Measurements from ENCODE around the gene AGFG1.

Gene AGFG1

GRCh38 chr2:227479865-227480475, 8.0 kb downstream of the AGFG1 start:
- Histone ChIP-seq H3K36me3 (ENCODE audit: control insufficient read depth, insufficient read depth, low read length, severe bottlenecking) (no peaks in the 10 kb centered on the region), H3K4me1 (ENCODE audit: control insufficient read depth, insufficient read depth, low read length) (peaks cover 34% of the 10 kb centered on the region), H3K4me3 (ENCODE audit: low read length) (no peak overlapping the region), H3K9me3 (ENCODE audit: control insufficient read depth, low read length) (no peaks in the 10 kb centered on the region), H3K27me3 (replicated peaks; ENCODE audit: control insufficient read depth, insufficient read depth, low read length) (no peaks in the 10 kb centered on the region), H3K9ac (ENCODE audit: low read length) (peak overlapping the region; percentile 36)
- peak; percentile 70 for DNase-seq (ENCODE audit: low read depth)

- Histone ChIP-seq H3K9me3 (ENCODE audit: control insufficient read depth, low read length) (peaks cover 1% of the 10 kb centered on the region), H3K4me1 (ENCODE audit: control insufficient read depth, insufficient read depth, low read length) (peaks cover 30% of the 10 kb centered on the region), H3K9ac (ENCODE audit: low read length) (peak overlapping the region; percentile 33), H3K36me3 (ENCODE audit: control insufficient read depth, insufficient read depth, low read length, severe bottlenecking) (no peaks in the 10 kb centered on the region), H3K4me3 (ENCODE audit: low read length) (no peak overlapping the region), H3K27me3 (replicated peaks; ENCODE audit: control insufficient read depth, insufficient read depth, low read length) (no peaks in the 10 kb centered on the region)
- DNase-seq (ENCODE audit: low read depth), result no peak
These were observed 8.6 kb downstream of the AGFG1 start for GRCh38 chr2:227480528-227480927.

GRCh38 chr2:227482638-227483340, 10.8 kb downstream of the AGFG1 start:
- Histone ChIP-seq H3K4me1 (ENCODE audit: control insufficient read depth, insufficient read depth, low read length) (peaks cover 32% of the 10 kb centered on the region), H3K36me3 (ENCODE audit: control insufficient read depth, insufficient read depth, low read length, severe bottlenecking) (no peaks in the 10 kb centered on the region), H3K9ac (ENCODE audit: low read length) (no peak overlapping the region), H3K27me3 (replicated peaks; ENCODE audit: control insufficient read depth, insufficient read depth, low read length) (no peaks in the 10 kb centered on the region), H3K9me3 (ENCODE audit: control insufficient read depth, low read length) (peaks cover 3% of the 10 kb centered on the region), H3K4me3 (ENCODE audit: low read length) (no peak overlapping the region)
- no peak for DNase-seq (ENCODE audit: low read depth)

- no peak for DNase-seq (ENCODE audit: low read depth)
- Histone ChIP-seq H3K4me1 (ENCODE audit: control insufficient read depth, insufficient read depth, low read length) (peaks cover 32% of the 10 kb centered on the region), H3K9ac (ENCODE audit: low read length) (no peak overlapping the region), H3K36me3 (ENCODE audit: control insufficient read depth, insufficient read depth, low read length, severe bottlenecking) (no peaks in the 10 kb centered on the region), H3K27me3 (replicated peaks; ENCODE audit: control insufficient read depth, insufficient read depth, low read length) (no peaks in the 10 kb centered on the region), H3K9me3 (ENCODE audit: control insufficient read depth, low read length) (peaks cover 3% of the 10 kb centered on the region), H3K4me3 (ENCODE audit: low read length) (no peak overlapping the region)
These were observed 13.5 kb downstream of the AGFG1 start for GRCh38 chr2:227485429-227485828.

- Histone ChIP-seq H3K9me3 (ENCODE audit: control insufficient read depth, low read length) (peaks cover 3% of the 10 kb centered on the region), H3K27me3 (replicated peaks; ENCODE audit: control insufficient read depth, insufficient read depth, low read length) (no peaks in the 10 kb centered on the region), H3K4me1 (ENCODE audit: control insufficient read depth, insufficient read depth, low read length) (peaks cover 27% of the 10 kb centered on the region), H3K36me3 (ENCODE audit: control insufficient read depth, insufficient read depth, low read length, severe bottlenecking) (no peaks in the 10 kb centered on the region), H3K9ac (ENCODE audit: low read length) (no peak overlapping the region), H3K4me3 (ENCODE audit: low read length) (no peak overlapping the region)
- no peak for DNase-seq (ENCODE audit: low read depth)
These were observed 14.7 kb downstream of the AGFG1 start for GRCh38 chr2:227486688-227487087.

- no peak overlapping the region for H3K4me3 ChIP-seq (ENCODE audit: low read length)
- peaks cover 21% of the 10 kb centered on the region for H3K4me1 ChIP-seq (ENCODE audit: control insufficient read depth, insufficient read depth, low read length)
- peaks cover 3% of the 10 kb centered on the region for H3K9me3 ChIP-seq (ENCODE audit: control insufficient read depth, low read length)
- peaks cover under 1% of the 10 kb centered on the region for H3K36me3 ChIP-seq (ENCODE audit: control insufficient read depth, insufficient read depth, low read length, severe bottlenecking)
- H3K9ac ChIP-seq (ENCODE audit: low read length), result no peak overlapping the region
- no peaks in the 10 kb centered on the region for H3K27me3 ChIP-seq (replicated peaks; ENCODE audit: control insufficient read depth, insufficient read depth, low read length)
- DNase-seq (ENCODE audit: low read depth), result no peak
These were observed 16.1 kb downstream of the AGFG1 start for GRCh38 chr2:227488045-227488444.

- Histone ChIP-seq H3K4me1 (ENCODE audit: control insufficient read depth, insufficient read depth, low read length) (peaks cover 14% of the 10 kb centered on the region), H3K4me3 (ENCODE audit: low read length) (no peak overlapping the region), H3K36me3 (ENCODE audit: control insufficient read depth, insufficient read depth, low read length, severe bottlenecking) (peaks cover 31% of the 10 kb centered on the region), H3K9ac (ENCODE audit: low read length) (no peak overlapping the region), H3K27me3 (replicated peaks; ENCODE audit: control insufficient read depth, insufficient read depth, low read length) (no peaks in the 10 kb centered on the region), H3K9me3 (ENCODE audit: control insufficient read depth, low read length) (no peaks in the 10 kb centered on the region)
- DNase-seq (ENCODE audit: low read depth), result no peak
These were observed 19.4 kb downstream of the AGFG1 start for GRCh38 chr2:227491386-227491785.

- Histone ChIP-seq H3K9me3 (ENCODE audit: control insufficient read depth, low read length) (no peaks in the 10 kb centered on the region), H3K4me1 (ENCODE audit: control insufficient read depth, insufficient read depth, low read length) (peaks cover 5% of the 10 kb centered on the region), H3K27me3 (replicated peaks; ENCODE audit: control insufficient read depth, insufficient read depth, low read length) (no peaks in the 10 kb centered on the region), H3K4me3 (ENCODE audit: low read length) (no peak overlapping the region), H3K9ac (ENCODE audit: low read length) (no peak overlapping the region), H3K36me3 (ENCODE audit: control insufficient read depth, insufficient read depth, low read length, severe bottlenecking) (peaks cover 32% of the 10 kb centered on the region)
- DNase-seq (ENCODE audit: low read depth), result no peak
These were observed 21.6 kb downstream of the AGFG1 start for GRCh38 chr2:227493524-227493923.

GRCh38 chr2:227497158-227497557, 25.2 kb downstream of the AGFG1 start:
- no peak for DNase-seq (ENCODE audit: low read depth)
- Histone ChIP-seq H3K27me3 (replicated peaks; ENCODE audit: control insufficient read depth, insufficient read depth, low read length) (no peaks in the 10 kb centered on the region), H3K9ac (ENCODE audit: low read length) (no peak overlapping the region), H3K4me1 (ENCODE audit: control insufficient read depth, insufficient read depth, low read length) (no peaks in the 10 kb centered on the region), H3K4me3 (ENCODE audit: low read length) (no peak overlapping the region), H3K36me3 (ENCODE audit: control insufficient read depth, insufficient read depth, low read length, severe bottlenecking) (peaks cover 37% of the 10 kb centered on the region), H3K9me3 (ENCODE audit: control insufficient read depth, low read length) (no peaks in the 10 kb centered on the region)

GRCh38 chr2:227499627-227500300, 27.8 kb downstream of the AGFG1 start:
- Histone ChIP-seq H3K9me3 (ENCODE audit: control insufficient read depth, low read length) (no peaks in the 10 kb centered on the region), H3K9ac (ENCODE audit: low read length) (no peak overlapping the region), H3K27me3 (replicated peaks; ENCODE audit: control insufficient read depth, insufficient read depth, low read length) (no peaks in the 10 kb centered on the region), H3K4me3 (ENCODE audit: low read length) (no peak overlapping the region), H3K4me1 (ENCODE audit: control insufficient read depth, insufficient read depth, low read length) (peaks cover 21% of the 10 kb centered on the region), H3K36me3 (ENCODE audit: control insufficient read depth, insufficient read depth, low read length, severe bottlenecking) (peaks cover 19% of the 10 kb centered on the region)
- no peak for DNase-seq (ENCODE audit: low read depth)

- Histone ChIP-seq H3K36me3 (ENCODE audit: control insufficient read depth, insufficient read depth, low read length, severe bottlenecking) (peaks cover 14% of the 10 kb centered on the region), H3K4me1 (ENCODE audit: control insufficient read depth, insufficient read depth, low read length) (peaks cover 26% of the 10 kb centered on the region), H3K9ac (ENCODE audit: low read length) (no peak overlapping the region), H3K9me3 (ENCODE audit: control insufficient read depth, low read length) (no peaks in the 10 kb centered on the region), H3K27me3 (replicated peaks; ENCODE audit: control insufficient read depth, insufficient read depth, low read length) (no peaks in the 10 kb centered on the region), H3K4me3 (ENCODE audit: low read length) (no peak overlapping the region)
- DNase-seq (ENCODE audit: low read depth), result no peak
These were observed 28.3 kb downstream of the AGFG1 start for GRCh38 chr2:227500301-227500630.

Measured in adipocyte (in vitro differentiated cells).